ENCODE results near the gene LAMA4. TPM values are rescaled to one million over a fixed set of nuclear protein-coding genes. Genes with fewer than 3 reads are reported as not detected.

LAMA4 gene
- total RNA-seq, 4 donors from 2014 or later: 261 to 336 (median 303) TPM

GRCh38 chr6:112286010-112286409 is 31.6 kb upstream of the LAMA4 start:
- Histone ChIP-seq H3K36me3 (no peaks in the 10 kb centered on the region), H3K27me3 (no peaks in the 10 kb centered on the region), H3K4me3 (no peak overlapping the region), H3K27ac (replicated peaks in 1 of 4) (no peak overlapping the region), H3K9me3 (no peaks in the 10 kb centered on the region), H3K4me1 (peaks cover 10 to 61% (median 52%) of the 10 kb centered on the region in 4 donors)
- 59% methylated on average over 2 of the region's 2 CpGs for WGBS
- TF ChIP-seq EP300 (IDR thresholded peaks at IDR 0.05) (no peak), CTCF (IDR thresholded peaks at IDR 0.05) (no peak), POLR2A (IDR thresholded peaks at IDR 0.05; ENCODE audit: low read depth) (no peak), POLR2AphosphoS5 (IDR thresholded peaks at IDR 0.05) (no peak)
- intact Hi-C loops (cut with DNase I): no loop called here
- DNase-seq (ENCODE audit: extremely low spot score): no peak

GRCh38 chr6:112284603-112285002 is 30.2 kb upstream of the LAMA4 start:
- TF ChIP-seq POLR2AphosphoS5 (IDR thresholded peaks at IDR 0.05): no peak
- Histone ChIP-seq H3K36me3 (no peaks in the 10 kb centered on the region), H3K4me1 (peaks cover 24 to 68% (median 60%) of the 10 kb centered on the region in 4 donors), H3K9me3 (no peaks in the 10 kb centered on the region), H3K27ac (replicated peaks in 1 of 4) (no peak overlapping the region), H3K4me3 (no peak overlapping the region), H3K27me3 (no peaks in the 10 kb centered on the region)
- intact Hi-C loops (cut with DNase I): no loop called here
- no peak for DNase-seq (ENCODE audit: extremely low spot score)

- H3K9me3 ChIP-seq: no peaks in the 10 kb centered on the region
- H3K4me1 ChIP-seq: peaks cover 33 to 68% (median 60%) of the 10 kb centered on the region in 4 donors
- no peak for DNase-seq (ENCODE audit: extremely low spot score)
- no peak overlapping the region for H3K27ac ChIP-seq (replicated peaks in 1 of 4)
- over 99% methylated on average over 4 of the region's 4 CpGs for WGBS
- H3K4me3 ChIP-seq: no peak overlapping the region
- H3K27me3 ChIP-seq: no peaks in the 10 kb centered on the region
- TF ChIP-seq CTCF (IDR thresholded peaks at IDR 0.05) (no peak), EP300 (IDR thresholded peaks at IDR 0.05) (no peak), POLR2A (IDR thresholded peaks at IDR 0.05; ENCODE audit: low read depth) (no peak)
- intact Hi-C loops (cut with DNase I): no loop called here
- H3K36me3 ChIP-seq: no peaks in the 10 kb centered on the region
These were observed 29.3 kb upstream of the LAMA4 start for GRCh38 chr6:112283621-112284020.

GRCh38 chr6:112281821-112282615 is 27.7 kb upstream of the LAMA4 start:
- Histone ChIP-seq H3K27ac (replicated peaks in 1 of 4) (peak overlapping the region; percentile 55 to 72 (median 68)), H3K4me1 (peaks cover 33 to 58% (median 49%) of the 10 kb centered on the region in 4 donors)

More at GRCh38 chr6:112281821-112282615, 27.7 kb upstream of the LAMA4 start:
- intact Hi-C loops (cut with DNase I): no loop called here
- no peak for TF ChIP-seq EP300 (IDR thresholded peaks at IDR 0.05)
- no peak for TF ChIP-seq POLR2A (IDR thresholded peaks at IDR 0.05; ENCODE audit: low read depth)
- peak; percentile 12 to 46 (median 24) for TF ChIP-seq CTCF (IDR thresholded peaks at IDR 0.05)
- TF ChIP-seq POLR2AphosphoS5 (IDR thresholded peaks at IDR 0.05): peak; percentile 59 to 61
- no peaks in the 10 kb centered on the region for H3K36me3 ChIP-seq
- no peaks in the 10 kb centered on the region for H3K27me3 ChIP-seq
- no peak overlapping the region for H3K4me3 ChIP-seq
- 21% methylated on average over 4 of the region's 4 CpGs for WGBS
- no peaks in the 10 kb centered on the region for H3K9me3 ChIP-seq
- DNase-seq (ENCODE audit: extremely low spot score): no peak
